GM10266 (cell line): ENCODE results near the gene POMP.

ENCODE experiments used
- DNase-seq: peaks from one replicate; pipeline ENCODE4 v3.0.0; 2012; ENCODE audit errors: extremely low spot score
- CTCF ChIP-seq: IDR thresholded peaks from 2 replicates; pipeline ENCODE4 v1.5.1; 2012; ENCODE audit warnings: mild to moderate bottlenecking, low read depth; ENCODE audit not compliant: control insufficient read depth, insufficient read depth; ENCODE audit errors: missing control alignments

The POMP gene

DNA sequence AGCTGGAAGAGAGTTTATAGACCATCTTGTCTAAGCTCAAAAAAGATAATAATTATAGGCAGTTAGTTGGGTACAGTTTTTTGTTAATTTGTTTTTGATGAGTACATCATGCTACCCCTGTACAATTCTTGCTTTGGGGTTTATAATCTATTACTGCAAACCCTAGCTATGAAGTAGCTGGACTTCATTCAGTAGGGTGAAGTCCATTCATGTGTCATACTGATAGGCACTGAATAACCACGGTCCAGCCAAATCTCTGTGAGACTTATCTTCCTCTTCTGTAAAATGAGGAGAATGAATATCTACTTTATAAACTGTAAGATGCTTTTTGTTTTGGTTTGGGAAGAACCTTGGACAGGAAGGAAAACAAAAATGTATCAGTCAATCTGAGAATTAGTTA is 40.3 kb downstream of the POMP start:
- DNase-seq, result no peak
- no peak for TF ChIP-seq CTCF

DNA sequence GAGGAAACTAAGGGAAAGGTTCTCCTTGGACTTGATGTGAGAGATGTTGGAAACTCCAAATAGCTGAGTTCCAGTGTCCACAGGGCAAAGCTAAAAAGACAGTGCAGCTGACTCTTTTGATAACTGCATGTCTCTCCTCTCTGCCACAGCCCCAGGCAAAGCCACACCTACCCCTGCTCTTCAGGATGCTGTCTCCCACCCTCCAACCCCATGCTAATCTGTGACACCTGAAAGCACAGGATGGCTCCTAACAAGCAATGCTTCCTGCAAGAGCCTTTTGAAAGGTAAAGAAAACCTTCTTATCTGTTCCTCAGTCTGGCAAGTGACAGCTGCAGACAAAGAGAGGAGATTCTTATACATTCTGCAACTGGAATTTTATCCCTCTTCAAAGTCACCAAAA is 45.4 kb downstream of the POMP start:
- no peak for DNase-seq
- TF ChIP-seq CTCF, result no peak

DNA sequence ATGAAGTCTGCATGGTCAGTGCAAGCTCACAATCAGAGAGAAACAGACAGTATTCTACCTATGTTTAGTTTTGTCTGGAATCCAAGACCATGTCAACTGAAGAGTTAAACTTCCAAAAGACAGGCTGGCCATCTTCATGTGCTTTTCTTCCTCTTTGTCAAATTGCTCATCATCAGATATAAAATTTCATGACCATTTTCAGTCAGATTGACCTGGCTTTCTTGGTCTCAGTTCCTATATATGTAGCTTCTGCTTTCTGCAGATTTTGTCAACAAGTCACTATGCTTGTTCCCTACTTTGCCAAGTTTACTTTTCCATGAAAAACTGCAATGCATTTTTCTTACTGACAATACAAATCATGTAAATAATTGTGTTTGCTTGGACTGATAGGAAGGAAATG is 46.0 kb downstream of the POMP start:
- TF ChIP-seq CTCF, result no peak

GRCh38 chr13:28705461-28706083 is 46.6 kb downstream of the POMP start:
- no peak for DNase-seq
- no peak for TF ChIP-seq CTCF

More for the DNA sequence above, 46.0 kb downstream of the POMP start:
- no peak for DNase-seq

DNA sequence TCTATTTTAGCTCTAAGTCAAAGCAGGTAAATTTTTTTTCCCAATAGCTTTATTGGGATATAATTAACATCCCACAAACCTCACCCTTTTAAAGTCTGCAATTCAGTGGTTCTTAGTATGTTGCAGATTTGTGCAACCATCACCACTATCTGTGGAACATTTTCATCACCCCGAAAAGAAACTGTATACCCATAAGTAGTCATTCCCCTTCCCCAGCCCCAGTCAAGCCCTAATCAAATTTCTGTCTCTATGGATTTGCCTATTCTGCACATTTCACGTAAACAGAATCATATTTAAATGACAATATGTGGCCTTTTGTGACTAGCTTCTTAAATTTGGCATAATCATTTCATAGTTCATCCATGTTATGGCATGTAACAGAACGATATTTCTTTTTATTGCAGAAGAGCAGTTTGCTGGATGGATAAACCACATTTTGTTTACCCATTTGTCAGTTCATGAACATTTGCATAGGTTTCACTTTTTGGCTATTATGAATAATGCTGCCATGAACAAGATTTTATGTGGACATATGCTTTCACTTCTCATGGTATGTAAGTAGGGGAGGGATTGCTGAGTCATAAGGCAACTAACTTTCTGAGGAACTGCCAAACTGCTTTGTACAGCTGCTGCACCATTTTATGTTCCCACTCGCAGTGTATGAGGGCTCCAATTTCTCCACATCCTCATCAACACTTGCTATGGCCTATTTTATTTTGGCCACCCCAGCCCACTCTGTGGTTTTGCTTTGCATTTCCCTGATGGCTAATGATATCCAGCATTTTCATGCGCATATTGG is 48.9 kb downstream of the POMP start:
- peak; percentile 36 for DNase-seq
- no peak for TF ChIP-seq CTCF

- DNase-seq, result no peak
- TF ChIP-seq CTCF, result no peak
Observed at GRCh38 chr13:28710161-28710560, 51.2 kb downstream of the POMP start.

DNA sequence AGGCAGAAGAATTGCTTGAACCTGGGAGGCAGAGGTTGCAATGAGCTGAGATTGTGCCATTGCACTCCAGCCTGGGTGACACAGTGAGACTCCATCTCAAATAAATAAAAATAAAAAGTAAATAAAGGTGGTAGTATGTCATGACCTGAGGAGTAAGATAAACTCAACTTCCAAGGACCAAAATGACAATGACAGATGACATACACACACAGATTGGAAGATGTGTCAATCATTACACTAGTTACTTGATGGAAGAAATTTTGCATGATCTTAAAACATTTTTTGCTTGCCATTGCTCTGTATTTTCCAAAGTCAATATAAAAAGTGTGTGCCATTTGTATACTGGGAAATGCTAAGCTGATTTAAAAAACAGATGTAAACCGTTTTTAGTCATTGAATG is 55.7 kb downstream of the POMP start:
- TF ChIP-seq CTCF, result no peak

More for the DNA sequence above, 55.7 kb downstream of the POMP start:
- DNase-seq, result no peak
